HG03060 (cell line): ENCODE measurements around the gene NRAS.

Source experiments
- ATAC-seq: cut with Tn5 transposase; IDR thresholded peaks from one replicate; pipeline ENCODE4 v1.9.1; 2021; ENCODE audit warnings: low read depth, moderate number of reproducible peaks; ENCODE audit not compliant: unreplicated experiment

NRAS gene

DNA sequence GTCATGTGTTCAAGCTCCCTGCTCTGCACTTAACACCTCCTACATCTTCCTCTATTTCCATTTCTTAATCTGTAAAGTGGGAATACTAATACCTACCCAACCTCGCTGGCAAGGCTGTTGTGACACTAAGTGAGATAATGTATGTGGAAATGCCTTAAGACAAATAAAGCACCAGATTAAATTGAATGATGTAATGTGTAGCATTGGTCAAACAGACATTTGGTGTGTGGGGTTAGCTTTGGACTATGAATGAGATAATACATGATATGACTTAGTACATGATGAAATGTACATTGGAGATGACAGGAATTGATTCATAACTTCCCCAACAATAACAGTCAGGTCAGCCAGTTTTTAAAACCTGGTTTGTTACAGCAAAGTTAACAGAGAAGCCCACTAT, 26.4 kb downstream of the NRAS start:
- ATAC-seq, result no peak

DNA sequence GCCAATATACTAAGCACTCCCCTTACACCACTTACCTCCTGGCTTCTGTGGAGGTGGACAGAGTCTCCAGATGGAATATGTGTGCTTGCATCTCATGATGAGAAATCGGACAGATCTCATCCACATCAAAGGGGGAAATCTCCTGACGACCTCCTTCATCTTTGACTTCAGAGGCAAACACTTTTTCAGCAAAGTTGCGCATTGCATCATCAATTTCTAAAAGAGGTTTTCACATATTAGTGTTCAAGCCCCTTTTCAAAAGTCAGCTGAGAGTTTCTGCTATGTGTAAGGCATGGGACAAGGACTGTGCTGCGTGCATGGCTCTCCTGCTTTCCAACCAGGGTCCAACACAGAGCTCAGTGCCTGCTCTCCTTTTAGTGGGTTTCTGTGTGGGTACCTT, 28.0 kb downstream of the NRAS start:
- ATAC-seq, result no peak

DNA sequence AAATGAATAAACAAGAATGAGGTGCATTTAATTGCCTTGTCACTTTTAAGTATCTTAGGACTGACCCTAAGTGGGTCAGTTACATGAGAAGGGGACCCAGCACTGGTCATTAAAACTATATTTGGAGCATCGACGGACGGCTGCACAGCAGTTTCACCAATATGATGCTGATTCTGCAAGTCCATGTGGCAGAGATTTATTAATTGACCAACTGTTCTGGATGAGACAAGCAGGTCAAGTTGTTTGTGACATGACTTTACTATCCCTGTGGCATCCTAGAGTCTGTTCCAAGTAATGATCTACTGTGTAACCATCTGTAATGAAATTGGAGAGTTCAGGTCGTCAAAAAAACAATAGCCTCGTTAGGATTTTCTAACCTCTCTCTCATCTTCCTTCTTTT, 30.7 kb downstream of the NRAS start:
- no peak for ATAC-seq

DNA sequence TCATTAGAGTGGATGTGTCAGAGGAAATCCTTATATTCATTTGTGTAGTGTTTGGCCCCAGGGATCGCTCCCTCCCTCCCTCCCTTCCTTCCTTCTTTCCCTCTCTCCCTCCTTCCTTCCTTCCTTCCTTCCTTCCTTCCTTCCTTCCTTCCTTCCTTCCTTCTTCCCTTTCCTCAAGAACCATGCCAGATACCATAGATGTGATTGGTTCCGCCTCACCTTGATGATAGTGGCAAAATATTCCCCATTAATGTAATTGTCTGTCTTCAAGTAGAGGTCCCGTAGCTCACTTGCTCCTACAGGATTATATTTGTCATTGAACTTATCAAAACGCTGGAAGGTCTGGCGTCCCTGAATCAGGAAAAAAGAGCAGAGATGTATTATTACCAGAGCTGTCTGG, 38.9 kb downstream of the NRAS start:
- no peak for ATAC-seq

DNA sequence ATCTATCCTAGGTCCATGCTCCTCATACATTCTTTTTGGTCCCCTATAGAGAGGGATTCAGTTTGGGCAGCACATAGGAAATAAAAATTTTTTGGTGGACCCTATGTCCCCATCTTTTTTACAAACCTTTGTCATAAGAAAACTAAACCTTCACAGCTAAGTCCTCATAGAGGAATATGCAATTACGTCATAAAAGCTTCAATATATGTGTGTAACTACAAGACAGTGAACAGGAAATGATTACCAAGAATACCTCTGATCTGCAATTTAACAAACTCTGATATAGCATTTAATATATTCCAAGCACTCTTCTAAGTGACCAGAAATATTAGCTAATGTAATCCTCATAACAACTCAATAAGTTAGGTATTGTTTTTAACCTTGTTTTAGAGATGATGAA, 40.5 kb downstream of the NRAS start:
- ATAC-seq, result no peak

DNA sequence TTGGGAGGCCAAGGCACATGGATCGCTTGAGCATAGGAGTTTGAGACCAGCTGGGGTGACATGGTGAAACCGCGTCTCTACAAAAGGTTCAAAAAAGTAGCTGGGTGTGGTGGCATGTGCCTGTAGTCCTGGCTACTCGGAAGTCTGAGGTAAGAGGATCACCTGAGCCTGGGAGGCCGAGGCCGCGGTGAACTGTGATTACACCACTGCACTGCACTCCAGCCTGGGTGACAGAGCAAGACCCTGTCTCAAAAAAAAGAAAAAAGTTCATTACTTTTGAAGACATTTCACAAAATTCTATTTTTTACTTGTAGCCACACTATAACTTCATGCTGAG, 44.7 kb downstream of the NRAS start:
- no peak for ATAC-seq

DNA sequence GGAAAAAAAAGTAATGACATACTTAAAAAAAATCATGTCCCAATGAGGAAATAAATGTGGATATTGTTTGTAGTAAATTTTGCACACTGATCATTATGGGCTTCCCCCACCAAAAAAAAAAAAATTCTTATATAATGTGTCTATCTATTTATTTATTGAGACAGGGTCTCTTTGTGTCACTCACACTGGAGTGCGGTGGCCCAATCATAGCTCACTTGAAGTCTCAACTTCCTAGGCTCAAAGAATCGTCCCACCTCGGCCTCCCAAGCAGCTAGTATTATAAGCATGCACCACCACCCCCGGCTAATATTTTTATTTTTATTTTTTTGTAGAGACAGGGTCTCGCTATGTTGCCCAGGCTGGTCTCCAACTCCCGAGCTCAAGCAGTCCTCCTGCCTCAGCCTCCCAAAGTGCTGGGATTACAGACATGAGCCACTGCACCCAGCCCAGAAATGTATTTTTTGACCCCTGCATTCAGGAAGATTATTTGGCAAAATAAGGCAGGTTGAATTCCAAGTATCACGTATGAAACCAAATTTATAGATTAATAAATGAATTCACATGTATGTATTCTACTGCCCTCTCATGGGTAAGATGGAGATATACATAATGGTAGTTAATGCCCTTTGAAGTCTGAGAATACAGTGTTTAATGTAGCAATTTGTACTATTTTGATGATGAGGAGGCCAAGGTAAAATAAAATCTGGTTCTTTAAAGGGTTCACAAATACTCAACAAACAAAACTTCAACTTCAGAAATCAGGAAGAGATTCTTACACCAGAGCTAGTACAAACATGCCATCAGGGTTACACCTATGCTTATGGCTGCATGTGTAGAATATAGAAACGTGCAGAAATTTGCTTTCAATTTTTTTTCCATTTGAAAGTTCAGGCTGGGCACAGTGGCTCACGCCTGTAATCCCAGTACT, 45.3 kb downstream of the NRAS start:
- ATAC-seq, result no peak

DNA sequence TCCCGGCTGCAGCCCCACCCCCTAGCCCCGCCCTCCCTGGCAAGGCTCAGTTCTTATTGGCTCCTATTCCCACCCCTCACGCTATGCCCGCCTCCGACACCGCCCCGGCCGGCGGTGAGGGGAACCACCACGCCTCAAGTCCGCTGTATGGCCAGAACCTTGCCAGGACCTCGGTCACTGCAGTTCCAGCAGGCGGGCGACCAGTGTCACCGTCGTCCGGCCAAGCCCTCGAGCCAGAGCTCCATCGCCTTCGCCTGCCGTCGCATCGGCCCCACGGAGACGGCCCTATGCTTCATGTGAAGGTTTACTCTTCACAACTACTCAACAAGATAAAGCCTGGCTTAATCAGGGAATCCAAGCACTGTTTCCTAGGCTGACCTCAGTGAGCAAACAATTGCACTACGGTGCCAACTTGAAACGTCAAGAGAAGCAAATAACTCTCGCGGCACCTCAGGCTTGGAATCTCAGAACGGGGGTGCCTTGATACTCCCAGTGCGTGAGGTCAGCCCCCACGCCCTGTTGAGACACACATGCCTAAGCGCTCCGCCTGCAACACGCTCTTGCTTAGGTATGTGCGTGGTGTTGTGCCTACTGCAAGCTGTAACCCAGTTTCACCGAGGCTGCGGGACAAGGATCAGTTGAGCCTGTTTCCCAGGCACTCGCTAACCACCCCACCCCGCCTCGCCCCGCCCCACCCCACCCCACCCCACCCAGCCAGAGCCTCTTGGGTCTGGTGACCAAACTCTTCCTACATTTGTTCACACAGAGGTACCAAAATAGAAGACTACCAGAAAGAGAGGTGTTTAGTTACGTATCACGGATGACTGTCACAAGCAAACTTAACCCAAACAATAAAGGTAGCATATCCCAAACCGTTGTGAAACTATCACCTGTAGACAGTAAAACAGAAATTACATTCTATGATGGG, 46.2 kb downstream of the NRAS start:
- peak; percentile 86 for ATAC-seq

DNA sequence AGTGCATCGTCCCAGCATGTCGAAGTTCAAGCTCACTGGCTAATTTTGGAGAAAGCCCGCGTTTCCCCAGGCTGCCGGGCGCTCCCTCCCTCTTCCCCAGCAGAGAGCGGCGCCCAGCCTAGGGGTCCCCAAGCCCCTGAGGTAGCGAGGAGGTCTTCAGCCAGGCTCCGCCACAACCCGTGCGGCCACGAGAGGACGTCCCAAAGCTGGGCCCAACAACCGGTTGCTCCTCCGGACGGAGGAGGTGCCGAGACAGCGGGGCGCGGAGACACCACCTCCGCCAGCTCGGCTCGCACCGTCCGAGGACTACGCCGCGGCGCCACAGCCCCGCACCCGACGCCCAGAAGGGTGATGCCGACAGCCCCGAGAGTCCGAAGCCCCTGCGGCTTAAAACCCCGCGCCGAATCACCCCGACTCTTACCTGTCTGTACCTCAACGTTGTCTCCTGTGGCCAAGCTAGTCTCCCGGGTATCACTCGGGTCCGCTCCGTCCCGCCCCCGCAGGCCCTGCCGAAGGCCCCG, 46.9 kb downstream of the NRAS start, which contains the start of gene DENND2C:
Gene DENND2C (minus strand): TSS at position 488 of the 521 bp plus-strand sequence. CDS start 44,065 bp downstream, outside the sequence.
- peak; percentile 28 for ATAC-seq

DNA sequence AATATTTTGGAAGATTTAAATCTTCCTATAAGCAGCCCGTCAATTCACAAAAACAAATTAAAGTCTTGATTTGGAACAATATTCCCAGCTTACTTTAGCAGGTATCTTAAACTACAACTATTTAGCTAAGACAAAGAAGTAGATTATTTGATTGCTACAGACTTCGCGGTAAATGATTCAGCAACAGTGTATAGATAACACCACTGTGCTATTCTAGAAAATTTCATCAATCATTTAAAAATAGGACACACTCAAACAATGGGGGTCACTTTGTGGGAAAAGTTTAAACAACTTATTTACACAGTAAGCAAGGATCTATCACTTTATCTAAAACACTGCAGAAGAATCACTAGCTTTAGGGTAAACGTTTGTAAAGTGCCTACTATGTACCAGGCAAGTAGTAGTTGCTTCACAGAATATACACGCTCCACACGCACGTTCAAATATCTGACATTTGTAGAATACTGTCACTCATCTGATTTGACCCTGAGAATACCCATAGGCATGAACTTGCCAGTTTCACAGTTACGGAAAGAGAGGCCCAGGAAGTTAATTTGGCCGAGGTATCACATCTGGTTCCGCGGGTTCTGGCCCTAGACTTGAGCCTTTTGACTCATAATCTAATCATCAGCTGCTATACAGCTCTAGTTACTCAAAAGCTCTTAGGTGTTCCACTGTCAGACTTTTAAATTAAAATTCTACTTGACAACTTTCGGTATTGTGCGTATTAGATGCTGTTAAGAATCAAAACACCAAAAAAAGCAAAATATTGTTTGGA, 47.6 kb downstream of the NRAS start:
- ATAC-seq, result no peak

DNA sequence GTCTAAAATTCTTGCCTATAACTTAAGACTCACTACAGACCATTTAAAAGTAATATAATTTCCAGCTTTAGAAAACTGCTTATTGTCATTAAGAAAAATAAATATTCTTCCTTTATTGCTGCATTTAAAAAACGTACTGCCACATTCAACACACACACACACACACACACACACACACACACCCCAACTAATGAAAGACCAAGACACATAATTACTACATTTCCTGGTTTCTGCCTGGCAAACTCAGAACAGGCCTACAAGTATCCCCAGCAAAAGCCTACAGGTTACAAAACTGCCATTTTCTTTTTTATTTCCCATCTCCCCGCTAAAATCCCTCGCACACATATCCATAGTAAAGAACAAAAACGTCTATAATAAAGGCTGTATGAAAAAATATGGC, 48.2 kb downstream of the NRAS start:
- no peak for ATAC-seq

DNA sequence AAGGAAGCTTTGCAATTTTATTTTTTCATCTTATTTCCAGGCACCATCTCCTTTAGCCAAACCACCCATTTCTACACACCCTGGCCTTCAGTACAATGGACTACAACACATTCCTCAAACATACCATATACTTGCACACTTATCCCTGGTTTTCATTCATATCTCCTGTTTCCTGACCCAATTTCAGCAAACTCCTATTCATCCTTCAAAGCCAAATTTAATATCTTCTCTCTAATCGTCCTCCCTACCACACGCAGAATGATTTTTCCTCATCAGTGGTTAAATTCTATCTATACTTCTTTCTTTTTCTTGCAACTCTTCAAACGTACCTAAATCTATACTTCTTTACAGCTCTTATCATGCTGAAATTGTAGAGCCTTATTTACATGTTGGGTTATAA, 49.6 kb downstream of the NRAS start:
- no peak for ATAC-seq

DNA sequence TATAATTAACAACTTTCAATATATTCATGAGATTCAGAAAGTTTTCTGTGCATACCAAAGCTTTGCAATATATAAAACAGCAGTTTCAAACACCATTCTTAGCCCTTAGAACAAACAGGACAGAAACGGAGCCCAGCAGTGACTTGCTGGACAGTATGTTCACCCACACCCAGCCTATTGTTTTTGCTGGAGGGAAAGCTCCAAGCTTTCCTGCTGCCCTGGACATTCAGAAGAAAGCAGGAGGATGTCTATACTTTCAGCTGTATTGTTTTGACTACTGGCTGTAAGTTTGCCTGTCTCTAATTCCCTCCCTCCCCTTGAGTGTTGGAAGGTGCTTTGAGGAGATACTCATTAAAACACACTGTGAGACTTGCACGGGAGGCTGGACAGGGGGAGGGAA, 56.3 kb downstream of the NRAS start:
- no peak for ATAC-seq
